GM18867 (cell line): Measurements from ENCODE around the gene FLOT1.

Source experiments
- ATAC-seq: cut with Tn5 transposase; IDR thresholded peaks from one replicate; pipeline ENCODE4 v1.9.1; 2021; ENCODE audit warnings: mild to moderate bottlenecking, moderate library complexity; ENCODE audit not compliant: unreplicated experiment

Gene FLOT1

DNA sequence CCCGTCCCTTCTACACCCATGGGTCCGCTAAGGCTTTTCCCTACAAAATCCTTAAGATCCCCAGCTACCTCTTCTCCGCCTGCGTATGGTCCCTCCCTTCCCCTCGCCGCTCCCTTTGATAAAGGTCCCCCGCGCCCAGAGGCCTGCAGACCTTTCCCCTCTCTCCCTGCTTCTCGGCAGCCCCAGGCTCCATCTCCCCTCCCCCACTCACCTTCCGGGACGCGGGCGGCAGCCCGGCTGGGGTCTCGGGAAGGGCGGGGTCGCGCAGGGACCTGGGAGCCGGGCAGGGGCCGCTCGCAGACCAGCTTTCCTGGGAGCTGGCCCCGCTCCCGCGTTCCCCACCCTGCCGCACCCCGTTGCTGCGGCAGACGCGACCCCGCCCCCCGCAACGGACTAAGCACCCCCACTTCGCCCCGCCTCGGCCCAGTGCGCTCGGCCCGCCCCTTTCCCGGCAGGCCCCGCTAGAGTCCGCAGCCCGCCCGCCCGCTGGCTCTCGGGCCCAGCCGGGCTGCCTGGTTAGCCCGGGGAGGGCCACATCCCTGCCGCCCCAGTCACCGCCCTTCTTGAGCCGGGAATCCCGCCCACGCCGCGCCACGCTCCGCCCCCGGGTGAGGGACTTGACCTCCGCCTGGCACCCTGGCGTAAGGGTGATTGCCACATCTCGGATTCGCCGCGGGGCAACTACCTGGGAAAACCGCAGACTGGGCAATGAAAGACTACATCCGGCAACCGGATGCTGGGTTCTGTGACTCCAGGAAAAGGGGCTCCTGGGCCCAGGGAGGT lies at the start of gene FLOT1:
Gene FLOT1, minus strand, starts transcription at position 372 of the 783 bp plus-strand sequence. CDS start 498 bp downstream, outside the sequence.
- ATAC-seq: peak; percentile 69

GRCh38 chr6:30790724-30791383 lies 48.4 kb upstream of the FLOT1 start:
- no peak for ATAC-seq

- ATAC-seq: no peak
These were observed 47.1 kb upstream of the FLOT1 start for GRCh38 chr6:30789606-30790005.

DNA sequence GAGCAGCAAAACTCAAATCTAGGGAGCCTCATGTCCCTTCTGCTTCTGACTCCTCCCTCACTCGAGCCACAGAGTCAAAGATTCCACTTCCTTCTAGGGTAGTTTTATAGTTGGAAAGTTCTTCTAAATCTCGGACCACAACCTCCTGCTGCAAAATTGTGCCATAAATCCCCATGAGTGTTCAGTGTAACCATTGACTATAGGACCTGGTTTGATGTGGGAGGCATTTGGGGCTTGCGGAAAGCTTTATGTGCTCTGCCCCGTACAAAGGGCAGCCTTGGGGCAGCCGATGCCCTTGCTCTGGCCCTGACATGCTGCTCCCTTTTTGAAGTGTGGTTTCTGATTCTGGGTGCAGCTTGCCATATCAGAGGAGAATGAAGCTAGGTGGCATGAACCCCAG lies 45.5 kb upstream of the FLOT1 start:
- ATAC-seq: no peak

DNA sequence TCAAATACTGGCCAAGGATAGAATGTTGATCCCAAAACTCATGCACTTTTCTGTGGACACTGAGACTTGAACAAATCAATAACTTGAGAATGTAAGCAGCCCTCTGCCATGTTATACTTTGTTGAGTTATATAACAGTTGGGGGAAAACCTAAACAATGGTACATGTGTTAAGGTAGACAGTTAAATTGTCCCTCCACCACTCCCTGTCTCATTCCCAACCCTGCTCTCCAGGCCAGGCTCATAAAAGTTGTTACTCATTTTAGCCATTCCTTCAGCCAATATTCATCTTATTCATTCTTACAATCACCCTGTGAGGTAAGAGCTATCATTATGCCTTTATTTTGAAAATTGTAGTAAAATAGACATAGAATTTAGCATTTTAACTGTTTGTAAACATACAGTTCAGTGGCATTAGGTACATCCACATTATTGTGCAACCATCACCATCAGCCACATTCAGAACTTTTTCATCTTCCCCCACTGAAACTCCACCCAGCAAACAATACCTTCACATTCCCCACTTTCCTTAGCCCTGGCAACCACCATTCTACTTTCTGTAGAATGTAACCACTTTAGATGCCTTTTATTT lies 40.0 kb upstream of the FLOT1 start:
- ATAC-seq: no peak

GRCh38 chr6:30781743-30782424 lies 39.4 kb upstream of the FLOT1 start:
- no peak for ATAC-seq

DNA sequence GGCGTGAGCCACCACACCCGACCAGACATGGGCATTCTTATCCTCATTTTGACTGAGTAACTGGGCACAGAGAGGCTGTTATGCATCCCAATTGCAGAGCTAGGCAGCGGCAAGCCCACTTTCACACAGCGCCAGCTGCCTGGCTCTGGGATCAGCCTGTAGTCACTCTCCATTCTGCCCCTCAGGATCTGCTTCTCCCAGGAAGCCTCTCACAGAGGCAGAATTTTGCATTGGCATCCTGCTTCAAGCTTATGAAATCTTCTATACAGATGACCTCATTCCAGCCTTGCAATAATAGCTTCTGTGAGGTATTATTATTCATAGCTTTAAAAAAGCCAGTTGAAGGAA lies 38.9 kb upstream of the FLOT1 start:
- ATAC-seq: no peak

DNA sequence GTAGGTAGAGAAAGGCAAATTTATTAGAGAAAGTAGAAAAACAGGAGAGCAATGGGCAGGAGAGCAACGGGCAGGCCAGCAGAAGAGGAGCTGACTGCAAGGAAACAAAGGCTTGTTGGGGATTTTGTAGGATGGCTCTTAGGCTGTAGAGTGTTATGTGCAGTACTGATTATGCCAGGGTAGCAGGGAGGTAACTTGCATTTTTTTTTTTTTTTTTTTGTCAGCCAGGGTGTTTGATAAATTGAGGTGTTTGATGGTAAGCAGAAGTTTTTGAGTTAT lies 38.1 kb upstream of the FLOT1 start:
- no peak for ATAC-seq

DNA sequence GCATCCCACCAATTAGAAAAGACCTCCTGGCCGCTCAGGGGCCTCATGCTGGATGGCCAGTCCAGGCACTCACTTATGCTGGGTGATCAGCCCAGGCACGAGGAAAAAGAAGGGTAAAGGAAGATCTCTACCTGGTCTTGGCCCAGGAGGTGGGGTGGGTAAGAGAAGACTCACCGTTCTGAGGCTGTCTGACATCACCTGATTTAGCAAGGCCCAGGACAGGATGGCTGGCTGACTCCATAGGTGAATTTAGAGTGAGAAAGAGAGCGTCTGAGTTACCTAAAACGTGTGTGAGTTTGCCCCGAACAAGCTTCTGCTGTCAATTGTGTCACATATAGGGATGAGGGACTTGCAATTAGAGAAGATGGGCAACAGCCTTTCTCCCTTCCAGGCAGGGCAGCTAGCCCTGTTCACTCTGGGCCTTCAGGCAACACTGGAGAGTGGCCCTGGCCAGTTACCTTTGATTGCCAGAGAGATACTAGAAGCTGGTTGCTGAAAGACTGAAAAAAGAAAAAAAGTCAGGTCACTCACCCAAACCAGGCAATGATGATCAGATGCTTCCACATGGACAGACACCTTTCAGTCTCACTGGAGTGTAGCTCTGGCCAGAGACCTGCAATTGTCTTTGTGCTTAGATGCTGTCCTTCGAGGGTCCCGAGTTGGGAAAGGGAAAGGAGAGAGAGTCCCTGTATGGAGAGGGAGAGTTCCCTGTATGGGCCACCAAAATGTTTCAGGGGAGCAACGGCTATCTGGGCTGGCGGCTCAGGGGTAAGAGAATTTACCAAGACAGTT lies 37.6 kb upstream of the FLOT1 start:
- ATAC-seq: no peak

GRCh38 chr6:30778001-30778635 lies 35.6 kb upstream of the FLOT1 start:
- ATAC-seq: no peak

- ATAC-seq: no peak
These were observed 34.6 kb upstream of the FLOT1 start for GRCh38 chr6:30777155-30777485.

DNA sequence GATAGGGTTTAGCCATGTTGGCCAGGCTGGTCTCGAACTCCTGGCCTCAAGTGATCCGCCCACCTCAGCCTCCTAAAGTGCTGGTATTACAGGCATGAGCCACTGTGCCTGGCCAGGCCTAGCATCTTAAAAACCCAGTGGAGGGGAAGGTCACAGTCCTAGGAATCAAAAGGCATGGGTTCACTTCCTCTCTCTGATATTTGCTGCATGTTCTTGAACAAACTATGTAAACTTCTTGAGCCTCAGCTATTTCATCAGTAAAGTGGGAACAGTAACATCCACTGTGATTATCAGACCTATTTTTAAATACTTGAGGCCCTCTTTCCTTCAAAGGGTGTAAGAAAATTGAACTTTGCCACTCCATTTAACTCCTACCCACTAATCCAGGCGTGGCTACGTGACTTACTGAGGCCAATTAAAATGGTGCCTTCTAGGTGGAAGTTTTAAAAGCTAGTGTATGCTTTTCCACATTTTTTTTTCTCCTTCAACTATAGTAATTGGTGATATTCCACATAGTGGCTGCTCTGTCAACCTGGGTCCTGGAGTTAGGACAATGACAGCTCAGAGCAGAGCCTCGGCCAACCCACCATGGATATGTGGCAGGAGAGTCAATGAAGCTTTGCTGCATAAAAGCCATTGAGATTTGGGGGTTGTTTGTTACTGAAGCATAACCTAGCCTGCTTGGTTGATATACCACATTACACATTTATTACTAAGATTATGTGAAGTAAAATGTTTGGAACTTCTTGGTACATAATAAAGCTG lies 34.1 kb upstream of the FLOT1 start:
- ATAC-seq: no peak

GRCh38 chr6:30775104-30775503 lies 32.6 kb upstream of the FLOT1 start:
- ATAC-seq: no peak

DNA sequence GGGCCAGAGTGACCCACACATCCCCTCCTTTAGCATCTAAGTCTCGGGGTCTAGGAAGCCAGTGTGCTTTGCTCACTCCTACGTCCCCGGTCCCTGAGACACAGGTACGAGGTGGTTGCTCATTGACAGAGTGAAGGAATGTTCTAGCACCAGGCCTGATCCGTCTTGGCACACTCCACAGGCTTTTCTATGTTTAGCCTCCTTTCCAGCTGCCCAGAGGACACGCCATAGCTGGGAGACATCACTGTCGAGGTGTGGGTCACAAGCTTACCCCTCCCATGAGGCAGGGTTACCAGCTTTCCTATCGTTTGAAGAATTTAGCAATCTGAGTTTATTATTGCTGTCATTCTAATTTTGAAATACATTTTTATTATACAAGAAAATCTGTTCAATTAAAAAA lies 32.2 kb upstream of the FLOT1 start:
- no peak for ATAC-seq

DNA sequence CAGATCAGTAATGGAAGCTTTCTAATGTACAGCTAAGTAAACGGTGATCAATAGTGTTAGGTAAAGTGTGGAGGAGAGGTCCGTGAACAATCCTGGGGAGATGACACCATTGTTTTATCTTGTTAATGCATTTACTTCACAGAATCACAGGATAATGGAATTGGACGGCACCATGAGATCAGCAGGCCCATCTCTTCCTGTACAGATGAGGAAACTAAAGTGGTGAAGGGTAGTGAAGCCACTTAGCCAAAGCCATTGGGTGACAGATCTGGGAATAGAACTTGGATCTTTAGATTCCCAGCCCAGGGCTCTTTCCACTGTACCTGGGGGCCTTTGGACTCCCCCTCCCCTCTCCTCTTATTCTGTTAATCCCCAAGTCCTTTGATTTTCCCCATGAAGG lies 28.1 kb upstream of the FLOT1 start:
- ATAC-seq: no peak

- no peak for ATAC-seq
These were observed 27.5 kb upstream of the FLOT1 start for GRCh38 chr6:30769853-30770524.

- ATAC-seq: no peak
These were observed 26.8 kb upstream of the FLOT1 start for GRCh38 chr6:30769088-30769852.

DNA sequence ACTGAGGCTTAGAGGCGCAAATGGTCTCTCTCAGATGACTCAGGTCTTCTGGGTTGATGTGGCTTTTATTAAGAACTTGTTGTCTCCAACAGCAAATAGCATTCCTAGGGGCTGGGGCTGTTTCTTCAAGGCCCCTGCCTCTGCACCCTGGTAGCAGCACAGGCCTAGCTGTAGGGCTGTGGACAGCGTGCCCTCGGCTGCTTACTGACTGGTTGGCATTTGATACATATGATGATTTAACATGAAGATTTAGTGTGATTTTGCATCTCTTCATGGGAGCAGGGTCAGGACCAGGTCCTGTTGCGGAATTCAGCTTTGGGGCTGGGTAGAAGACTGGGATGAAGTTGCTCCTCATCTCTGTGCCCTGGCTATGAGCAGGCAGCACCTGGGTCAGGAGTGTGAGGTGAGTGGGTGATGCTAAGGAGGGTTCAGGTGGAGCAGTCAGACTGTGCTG lies 26.2 kb upstream of the FLOT1 start:
- ATAC-seq: no peak

DNA sequence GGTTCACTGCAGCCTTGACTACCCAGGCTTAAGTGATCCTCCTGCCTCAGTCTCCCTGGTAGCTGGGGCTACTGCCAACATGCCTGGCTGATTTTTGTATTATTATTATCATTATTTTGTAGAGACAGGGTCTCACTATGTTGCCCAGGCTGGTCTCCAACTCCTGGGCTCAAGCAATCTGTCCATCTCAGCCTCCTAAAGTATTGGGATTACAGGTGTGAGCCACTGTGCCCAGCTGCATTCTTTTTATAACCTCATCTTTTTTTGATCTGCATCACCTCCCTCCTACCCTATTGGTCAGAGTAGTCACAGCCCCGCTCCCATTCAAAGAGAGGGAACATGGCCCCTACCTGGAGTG lies 25.4 kb upstream of the FLOT1 start:
- no peak for ATAC-seq
